Measurements from ENCODE around the gene PGAP2.
"Not testable (repeated sequence)": the region's sequence is repeated elsewhere in the genome, so short reads cannot be mapped to it uniquely, and the experiment has no call there.

PGAP2 gene

GRCh38 chr11:3807909-3808860, at the start of gene PGAP2:
Gene PGAP2 (plus strand): TSS chr11:3808560. CDS start chr11:3811260, 2,700 bp downstream.
- DNase-seq (ENCODE audit: low read depth): peak; percentile 31

- DNase-seq (ENCODE audit: low read depth): no peak
Observed at GRCh38 chr11:3764266-3764665, 44.1 kb upstream of the PGAP2 start.

GRCh38 chr11:3766836-3767235, 41.5 kb upstream of the PGAP2 start:
- DNase-seq (ENCODE audit: low read depth): not testable (repeated sequence)

- no peak for DNase-seq (ENCODE audit: low read depth)
Observed at GRCh38 chr11:3767536-3767935, 40.8 kb upstream of the PGAP2 start.

GRCh38 chr11:3773180-3773579, 35.2 kb upstream of the PGAP2 start:
- no peak for DNase-seq (ENCODE audit: low read depth)

GRCh38 chr11:3775736-3776406, 32.5 kb upstream of the PGAP2 start:
- DNase-seq (ENCODE audit: low read depth): no peak

GRCh38 chr11:3781423-3781822, 26.9 kb upstream of the PGAP2 start:
- DNase-seq (ENCODE audit: low read depth): no peak

- DNase-seq (ENCODE audit: low read depth): no peak
Observed at GRCh38 chr11:3782963-3783362, 25.4 kb upstream of the PGAP2 start.

- DNase-seq (ENCODE audit: low read depth): no peak
Observed at GRCh38 chr11:3783611-3784010, 24.7 kb upstream of the PGAP2 start.

GRCh38 chr11:3786781-3787428, 21.5 kb upstream of the PGAP2 start:
- no peak for DNase-seq (ENCODE audit: low read depth)

- not testable (repeated sequence) for DNase-seq (ENCODE audit: low read depth)
Observed at GRCh38 chr11:3794387-3794786, 14.0 kb upstream of the PGAP2 start.

GRCh38 chr11:3795131-3796001, 13.0 kb upstream of the PGAP2 start:
- DNase-seq (ENCODE audit: low read depth): no peak

- DNase-seq (ENCODE audit: low read depth): no peak
Observed at GRCh38 chr11:3796002-3796311, 12.4 kb upstream of the PGAP2 start.

- no peak for DNase-seq (ENCODE audit: low read depth)
Observed at GRCh38 chr11:3796346-3796745, 12.0 kb upstream of the PGAP2 start.

- DNase-seq (ENCODE audit: low read depth): no peak
Observed at GRCh38 chr11:3796801-3797328, 11.5 kb upstream of the PGAP2 start.

GRCh38 chr11:3797329-3798090, 10.8 kb upstream of the PGAP2 start, which contains the start of gene NUP98:
Gene NUP98 (minus strand): TSS chr11:3797554. CDS start chr11:3782117, 15,437 bp downstream.
- DNase-seq (ENCODE audit: low read depth): peak; percentile 100

- DNase-seq (ENCODE audit: low read depth): no peak
Observed at GRCh38 chr11:3799143-3799542, 9.2 kb upstream of the PGAP2 start.

- DNase-seq (ENCODE audit: low read depth): no peak
Observed at GRCh38 chr11:3799873-3800272, 8.5 kb upstream of the PGAP2 start.

- DNase-seq (ENCODE audit: low read depth): no peak
Observed at GRCh38 chr11:3802011-3802790, 6.2 kb upstream of the PGAP2 start.
